Ishikawa (cell line): Measurements from ENCODE around the gene KRTAP10-10.

Experiments used
- CEBPB ChIP-seq: IDR thresholded peaks from 2 replicates; pipeline ENCODE4 v1.6.1; 2012
- EGR1 ChIP-seq: IDR thresholded peaks from 2 replicates; pipeline ENCODE4 v1.6.1; 2012
- EP300 ChIP-seq: IDR thresholded peaks from 2 replicates; pipeline ENCODE4 v1.6.1; 2012; ENCODE audit warnings: borderline replicate concordance
- FOXM1 ChIP-seq: IDR thresholded peaks from 2 replicates; pipeline ENCODE4 v1.6.1; 2012; ENCODE audit warnings: low read depth, borderline replicate concordance
- NFIC ChIP-seq: IDR thresholded peaks from 2 replicates; pipeline ENCODE4 v1.6.1; 2012
- RAD21 ChIP-seq: IDR thresholded peaks from 2 replicates; pipeline ENCODE4 v1.6.1; 2012; ENCODE audit warnings: low read depth
- TAF1 ChIP-seq: IDR thresholded peaks from 2 replicates; pipeline ENCODE4 v1.6.1; 2012; ENCODE audit warnings: low read depth, mild to moderate bottlenecking
- TCF12 ChIP-seq: IDR thresholded peaks from 2 replicates; pipeline ENCODE4 v1.6.1; 2012; ENCODE audit warnings: low read depth
- TEAD4 ChIP-seq: IDR thresholded peaks from 2 replicates; pipeline ENCODE4 v1.6.1; 2012
- YY1 ChIP-seq: IDR thresholded peaks from 2 replicates; pipeline ENCODE4 v1.6.1; 2012; ENCODE audit warnings: low read depth
- ZBTB7A ChIP-seq: IDR thresholded peaks from 2 replicates; pipeline ENCODE4 v1.6.1; 2012; ENCODE audit warnings: low read depth
- TF ChIP-seq, protein P1 (sequence below): IDR thresholded peaks from 2 replicates; pipeline ENCODE4 v1.6.1; 2012
- TF ChIP-seq, protein P2 (sequence below): IDR thresholded peaks from 2 replicates; pipeline ENCODE4 v1.6.1; 2012
- TF ChIP-seq, protein P3 (sequence below): IDR thresholded peaks from 2 replicates; pipeline ENCODE4 v1.6.1; 2012; ENCODE audit warnings: low read depth, mild to moderate bottlenecking

DNA sequence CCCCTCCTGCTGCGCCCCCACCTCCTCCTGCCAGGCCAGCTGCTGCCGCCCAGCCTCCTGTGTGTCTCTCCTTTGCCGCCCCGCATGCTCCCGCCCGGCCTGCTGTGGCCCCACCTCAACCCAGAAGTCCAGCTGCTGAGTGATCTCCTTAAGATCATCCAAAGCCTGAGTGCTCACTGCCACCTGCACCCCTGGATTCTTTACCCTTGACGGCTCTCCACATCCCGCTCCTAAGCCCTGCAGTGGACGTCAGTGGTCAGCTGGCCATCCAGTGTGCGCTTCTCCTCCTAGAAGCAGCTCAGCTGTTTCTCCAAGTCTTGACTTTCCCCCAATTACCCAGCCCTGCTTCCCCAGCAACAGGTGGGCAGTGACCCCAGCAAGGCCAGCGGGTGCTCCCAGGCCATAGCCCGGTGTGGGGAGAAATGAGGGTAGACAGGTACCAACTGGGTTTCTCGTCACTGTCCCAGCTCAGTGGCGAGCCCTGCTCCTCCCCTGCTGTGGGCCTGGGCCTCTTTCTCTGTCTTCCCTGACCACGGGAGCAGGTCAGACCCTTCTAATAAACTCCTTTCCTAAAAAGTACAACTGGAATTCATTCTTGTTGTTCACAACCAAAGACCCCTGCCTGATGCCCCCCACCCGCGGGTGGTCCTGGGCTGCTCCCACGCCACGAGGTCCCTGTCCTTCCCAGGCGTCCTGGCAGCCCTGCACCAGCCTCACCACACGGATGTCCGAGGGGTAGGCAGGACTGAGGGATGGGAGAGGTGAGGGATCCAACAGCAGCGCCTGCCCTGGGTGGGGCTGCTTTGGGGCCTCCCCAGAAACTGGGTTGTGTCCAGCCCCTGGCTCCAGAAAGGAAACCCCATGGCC is 35.3 kb upstream of the KRTAP10-10 start:
- TF ChIP-seq YY1: no peak
- no peak for TF ChIP-seq EP300
- TF ChIP-seq, protein P1, sequence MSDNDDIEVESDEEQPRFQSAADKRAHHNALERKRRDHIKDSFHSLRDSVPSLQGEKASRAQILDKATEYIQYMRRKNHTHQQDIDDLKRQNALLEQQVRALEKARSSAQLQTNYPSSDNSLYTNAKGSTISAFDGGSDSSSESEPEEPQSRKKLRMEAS: no peak
- TF ChIP-seq, protein P2, sequence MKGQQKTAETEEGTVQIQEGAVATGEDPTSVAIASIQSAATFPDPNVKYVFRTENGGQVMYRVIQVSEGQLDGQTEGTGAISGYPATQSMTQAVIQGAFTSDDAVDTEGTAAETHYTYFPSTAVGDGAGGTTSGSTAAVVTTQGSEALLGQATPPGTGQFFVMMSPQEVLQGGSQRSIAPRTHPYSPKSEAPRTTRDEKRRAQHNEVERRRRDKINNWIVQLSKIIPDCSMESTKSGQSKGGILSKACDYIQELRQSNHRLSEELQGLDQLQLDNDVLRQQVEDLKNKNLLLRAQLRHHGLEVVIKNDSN: no peak
- TF ChIP-seq RAD21: no peak
- no peak for TF ChIP-seq TAF1
- TF ChIP-seq CEBPB: no peak
- TF ChIP-seq ZBTB7A: no peak
- TF ChIP-seq, protein P3, sequence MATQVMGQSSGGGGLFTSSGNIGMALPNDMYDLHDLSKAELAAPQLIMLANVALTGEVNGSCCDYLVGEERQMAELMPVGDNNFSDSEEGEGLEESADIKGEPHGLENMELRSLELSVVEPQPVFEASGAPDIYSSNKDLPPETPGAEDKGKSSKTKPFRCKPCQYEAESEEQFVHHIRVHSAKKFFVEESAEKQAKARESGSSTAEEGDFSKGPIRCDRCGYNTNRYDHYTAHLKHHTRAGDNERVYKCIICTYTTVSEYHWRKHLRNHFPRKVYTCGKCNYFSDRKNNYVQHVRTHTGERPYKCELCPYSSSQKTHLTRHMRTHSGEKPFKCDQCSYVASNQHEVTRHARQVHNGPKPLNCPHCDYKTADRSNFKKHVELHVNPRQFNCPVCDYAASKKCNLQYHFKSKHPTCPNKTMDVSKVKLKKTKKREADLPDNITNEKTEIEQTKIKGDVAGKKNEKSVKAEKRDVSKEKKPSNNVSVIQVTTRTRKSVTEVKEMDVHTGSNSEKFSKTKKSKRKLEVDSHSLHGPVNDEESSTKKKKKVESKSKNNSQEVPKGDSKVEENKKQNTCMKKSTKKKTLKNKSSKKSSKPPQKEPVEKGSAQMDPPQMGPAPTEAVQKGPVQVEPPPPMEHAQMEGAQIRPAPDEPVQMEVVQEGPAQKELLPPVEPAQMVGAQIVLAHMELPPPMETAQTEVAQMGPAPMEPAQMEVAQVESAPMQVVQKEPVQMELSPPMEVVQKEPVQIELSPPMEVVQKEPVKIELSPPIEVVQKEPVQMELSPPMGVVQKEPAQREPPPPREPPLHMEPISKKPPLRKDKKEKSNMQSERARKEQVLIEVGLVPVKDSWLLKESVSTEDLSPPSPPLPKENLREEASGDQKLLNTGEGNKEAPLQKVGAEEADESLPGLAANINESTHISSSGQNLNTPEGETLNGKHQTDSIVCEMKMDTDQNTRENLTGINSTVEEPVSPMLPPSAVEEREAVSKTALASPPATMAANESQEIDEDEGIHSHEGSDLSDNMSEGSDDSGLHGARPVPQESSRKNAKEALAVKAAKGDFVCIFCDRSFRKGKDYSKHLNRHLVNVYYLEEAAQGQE: no peak
- TF ChIP-seq TCF12: no peak
- TF ChIP-seq EGR1: no peak
- TF ChIP-seq NFIC: no peak
- no peak for TF ChIP-seq FOXM1
- no peak for TF ChIP-seq TEAD4
